Naive thymus-derived CD4-positive, alpha-beta T cell (primary cell): Measurements from ENCODE around the gene SMYD2. TPM values are rescaled to one million over a fixed set of nuclear protein-coding genes. Genes with fewer than 3 reads are reported as not detected.

Source experiments
- ATAC-seq: fragments of 150-1000 bp; cut with Tn5 transposase; 2 replicates; pipeline ENCODE4 v1.10.0; 2021; ENCODE audit warnings: mild to moderate bottlenecking, moderate library complexity
- CTCF ChIA-PET: fragments of 350-600 bp; sonication (Branson Sonifier 250); formaldehyde crosslinking; loops from one replicate; lab custom pipeline; 2021; ENCODE audit warnings: antibody characterized with exemption; lab: Charles Lee
- POLR2A ChIA-PET: fragments of 350-600 bp; sonication (Branson Sonifier 250); formaldehyde crosslinking; loops from one replicate; lab custom pipeline; 2021; ENCODE audit warnings: antibody characterized with exemption, inconsistent platforms; lab: Charles Lee
- DNase-seq, 9 donors: peaks; one replicate each; pipeline versions ENCODE4 v3.0.0 to v3.0.0-alpha.2; 2020 to 2022; ENCODE audit warnings: mixed read lengths in 1 of 9
- H3K27ac ChIP-seq: one replicate; pipeline ENCODE4 v1.7.0; 2013; ENCODE audit warnings: mild to moderate bottlenecking, low read depth, low read length, moderate library complexity
- H3K27me3 ChIP-seq, 2 donors: one replicate each; pipeline ENCODE4 v1.7.0; 2013; ENCODE audit warnings: low read length in 2 of 2, mild to moderate bottlenecking in 2 of 2, moderate library complexity in 2 of 2; ENCODE audit not compliant: control insufficient read depth in 2 of 2, insufficient read depth in 2 of 2
- H3K36me3 ChIP-seq, 3 experiments: 1 replicate in 2 of 3; 2 replicates in 1 of 3; pipeline ENCODE4 v1.7.0; 2013; ENCODE audit warnings: low read length in 3 of 3, mild to moderate bottlenecking in 3 of 3, moderate library complexity in 1 of 3; ENCODE audit not compliant: insufficient read depth in 3 of 3, control insufficient read depth in 2 of 3
- H3K4me1 ChIP-seq, 2 donors: one replicate each; pipeline ENCODE4 v1.7.0; 2013; ENCODE audit warnings: low read length in 2 of 2, mild to moderate bottlenecking in 2 of 2, moderate library complexity in 1 of 2; ENCODE audit not compliant: control insufficient read depth in 2 of 2, insufficient read depth in 2 of 2
- H3K4me3 ChIP-seq: 2 replicates; pipeline ENCODE4 v1.7.0; 2013; ENCODE audit warnings: mild to moderate bottlenecking, low read length
- H3K9me3 ChIP-seq, 3 experiments: 1 replicate in 2 of 3; 2 replicates in 1 of 3; pipeline ENCODE4 v1.7.0; 2013; ENCODE audit warnings: low read length in 3 of 3; ENCODE audit not compliant: control insufficient read depth in 2 of 3
- H3K27ac Mint-ChIP-seq, 9 donors: one replicate each; pipeline ENCODE4 v1.8.0; 2020 to 2022; ENCODE audit warnings: mixed read lengths in 9 of 9, mild to moderate bottlenecking in 8 of 9, moderate library complexity in 5 of 9, inconsistent platforms in 2 of 9
- H3K27me3 Mint-ChIP-seq, 5 donors: one replicate each; pipeline ENCODE4 v1.8.0; 2021 to 2022; ENCODE audit warnings: mixed read lengths in 5 of 5, mild to moderate bottlenecking in 1 of 5
- H3K36me3 Mint-ChIP-seq, 5 donors: one replicate each; pipeline ENCODE4 v1.8.0; 2020 to 2022; ENCODE audit warnings: mixed read lengths in 5 of 5, mild to moderate bottlenecking in 3 of 5, inconsistent platforms in 1 of 5
- H3K4me1 Mint-ChIP-seq, 7 donors: one replicate each; pipeline ENCODE4 v1.8.0; 2020 to 2022; ENCODE audit warnings: mixed read lengths in 7 of 7, mild to moderate bottlenecking in 3 of 7, inconsistent platforms in 1 of 7
- H3K4me3 Mint-ChIP-seq, 10 donors: one replicate each; pipeline ENCODE4 v1.8.0; 2020 to 2022; ENCODE audit warnings: mild to moderate bottlenecking in 10 of 10, mixed read lengths in 10 of 10, moderate library complexity in 6 of 10, inconsistent platforms in 2 of 10
- H3K9me3 Mint-ChIP-seq, 11 donors: one replicate each; pipeline ENCODE4 v1.8.0; 2020 to 2022; ENCODE audit warnings: mixed read lengths in 11 of 11, mild to moderate bottlenecking in 4 of 11, inconsistent platforms in 1 of 11, moderate library complexity in 1 of 11
- intact Hi-C, 2 donors: fragments of 100-400 bp; cut with micrococcal nuclease; formaldehyde crosslinking; loops; one replicate each; pipeline ENCODE4 v1.15.1; 2023
- polyA plus RNA-seq, 2 donors: library from polyadenylated mRNA; unstranded; fragments of 300-500 nt; fragmentation: Illumina TruSeq; gene quantifications; one replicate each; pipeline ENCODE4 v1.2.3, GENCODE V29; 2021
- total RNA-seq, 6 experiments: library from RNA in 5 of 6; stranded (reverse) in 5 of 6; gene quantifications; 1 replicate in 5 of 6; 2 replicates in 1 of 6; pipeline ENCODE4 v1.2.3 and lab custom pipeline; 2021 to 2026

The SMYD2 gene
- total and polyA plus RNA-seq, 7 experiments from 2014 or later = 24.3 to 55.0 (median 34.7) TPM

DNA sequence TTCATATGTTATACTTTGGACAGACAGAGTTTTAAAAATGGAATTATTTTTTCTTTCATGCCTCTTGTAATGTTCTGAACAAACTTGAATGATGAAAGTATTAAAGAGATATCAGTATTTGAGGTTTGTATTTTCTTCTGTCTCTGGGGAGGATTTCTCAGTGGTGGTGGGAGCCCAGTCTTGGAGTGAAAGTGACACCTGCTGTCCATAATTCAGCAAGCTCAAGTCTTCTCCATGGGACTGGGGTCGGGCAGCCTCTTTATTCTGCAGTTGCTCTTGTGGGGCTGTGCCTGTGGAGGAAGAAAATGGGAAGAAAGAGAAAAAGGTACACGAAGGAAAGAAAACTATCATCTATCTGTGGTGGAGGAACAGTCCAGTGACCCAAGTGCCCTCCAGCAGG, 56.1 kb downstream of the SMYD2 start:
- POLR2A ChIA-PET = no interaction called here

DNA sequence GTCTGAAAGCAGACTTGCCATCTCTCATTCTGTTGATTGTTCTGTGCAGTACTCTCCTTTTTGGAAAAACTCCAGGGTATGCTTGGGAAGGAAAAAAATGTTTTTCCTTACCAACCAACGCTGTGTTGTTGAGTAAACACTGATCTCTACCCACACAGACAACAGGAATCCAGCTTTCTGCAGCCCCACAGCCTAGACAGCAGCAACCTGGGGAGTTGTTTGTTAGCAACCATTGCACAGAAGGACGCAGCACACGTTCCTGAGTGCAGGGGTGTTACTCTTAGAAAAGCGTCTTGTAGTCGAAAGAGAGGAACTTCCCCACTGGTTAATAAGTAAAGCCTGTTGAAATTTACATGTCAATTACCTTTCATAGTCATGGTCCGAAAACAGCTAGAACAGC, 56.6 kb downstream of the SMYD2 start:
- no peaks in the 10 kb centered on the region for H3K27me3 ChIP-seq
- no peak overlapping the region for H3K27ac ChIP-seq
- DNase-seq = no peak
- no peaks in the 10 kb centered on the region for H3K9me3 ChIP-seq
- intact Hi-C loops = no loop called here
- ChIA-PET POLR2A (no interaction called here), CTCF (no interaction called here)
- no peaks in the 10 kb centered on the region for H3K4me1 ChIP-seq
- Mint-ChIP-seq H3K4me3 (no peak overlapping the region), H3K27ac (no peak overlapping the region), H3K36me3 (peaks cover 5 to 63% (median 42%) of the 10 kb centered on the region in 5 donors), H3K4me1 (peaks cover 0 to 19% (median 0%) of the 10 kb centered on the region in 7 donors), H3K27me3 (no peaks in the 10 kb centered on the region), H3K9me3 (peaks cover 0 to 5% (median 0%) of the 10 kb centered on the region in 11 donors)
- H3K36me3 ChIP-seq = peaks cover 0 to 38% (median 4%) of the 10 kb centered on the region in 3 experiments
- ATAC-seq = no peak
- H3K4me3 ChIP-seq = no peak overlapping the region

More for the DNA sequence above, 56.1 kb downstream of the SMYD2 start:
- Mint-ChIP-seq H3K9me3 (peaks cover 0 to 2% (median 0%) of the 10 kb centered on the region in 11 donors), H3K27ac (no peak overlapping the region), H3K36me3 (peaks cover 2 to 59% (median 38%) of the 10 kb centered on the region in 5 donors), H3K27me3 (no peaks in the 10 kb centered on the region), H3K4me1 (peaks cover 0 to 19% (median 0%) of the 10 kb centered on the region in 7 donors), H3K4me3 (no peak overlapping the region)
- CTCF ChIA-PET = no interaction called here
- Histone ChIP-seq H3K27me3 (no peaks in the 10 kb centered on the region), H3K27ac (no peak overlapping the region), H3K9me3 (no peaks in the 10 kb centered on the region), H3K4me3 (no peak overlapping the region), H3K4me1 (no peaks in the 10 kb centered on the region), H3K36me3 (peaks cover 0 to 42% (median 4%) of the 10 kb centered on the region in 3 experiments)
- intact Hi-C loops = no loop called here
- ATAC-seq (no peak), DNase-seq (no peak)

DNA sequence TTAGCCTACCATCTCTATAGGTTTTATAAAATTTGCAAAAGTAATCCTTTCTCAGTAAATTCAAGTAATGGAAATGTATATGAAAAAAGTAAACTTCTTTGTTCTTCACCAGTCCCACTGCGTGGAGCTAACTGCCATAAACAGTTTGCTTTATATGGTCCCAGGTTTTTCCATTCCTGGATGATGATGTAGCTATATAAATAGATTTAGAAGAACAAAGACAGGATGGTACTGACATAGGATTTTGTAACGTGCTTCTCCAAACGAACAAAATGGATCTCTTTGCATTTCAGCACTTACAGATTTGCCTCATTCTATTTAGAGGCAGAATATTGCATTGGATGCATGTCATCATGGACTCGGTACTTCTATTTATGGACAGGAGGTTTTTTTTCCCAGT, 57.3 kb downstream of the SMYD2 start:
- no peak overlapping the region for H3K4me3 Mint-ChIP-seq
- H3K27me3 ChIP-seq = no peaks in the 10 kb centered on the region
- CTCF ChIA-PET = interaction anchor here (0.6 kb wide), 1 partner anchor 82 kb away, joined by 3 read pairs; no protein-coding TSS in a partner anchor
- no peaks in the 10 kb centered on the region for H3K4me1 ChIP-seq
- DNase-seq (no peak), ATAC-seq (no peak)
- no peaks in the 10 kb centered on the region for H3K27me3 Mint-ChIP-seq
- intact Hi-C loops = no loop called here
- peaks cover 9 to 70% (median 49%) of the 10 kb centered on the region in 5 donors for H3K36me3 Mint-ChIP-seq
- no peak overlapping the region for H3K4me3 ChIP-seq
- no peak overlapping the region for H3K27ac ChIP-seq
- H3K36me3 ChIP-seq = peaks cover 0 to 36% (median 4%) of the 10 kb centered on the region in 3 experiments
- POLR2A ChIA-PET = no interaction called here
- H3K9me3 ChIP-seq = no peaks in the 10 kb centered on the region
- no peak overlapping the region for H3K27ac Mint-ChIP-seq
- H3K4me1 Mint-ChIP-seq = peaks cover 0 to 13% (median 0%) of the 10 kb centered on the region in 7 donors
- H3K9me3 Mint-ChIP-seq = peaks cover 0 to 5% (median 0%) of the 10 kb centered on the region in 11 donors

DNA sequence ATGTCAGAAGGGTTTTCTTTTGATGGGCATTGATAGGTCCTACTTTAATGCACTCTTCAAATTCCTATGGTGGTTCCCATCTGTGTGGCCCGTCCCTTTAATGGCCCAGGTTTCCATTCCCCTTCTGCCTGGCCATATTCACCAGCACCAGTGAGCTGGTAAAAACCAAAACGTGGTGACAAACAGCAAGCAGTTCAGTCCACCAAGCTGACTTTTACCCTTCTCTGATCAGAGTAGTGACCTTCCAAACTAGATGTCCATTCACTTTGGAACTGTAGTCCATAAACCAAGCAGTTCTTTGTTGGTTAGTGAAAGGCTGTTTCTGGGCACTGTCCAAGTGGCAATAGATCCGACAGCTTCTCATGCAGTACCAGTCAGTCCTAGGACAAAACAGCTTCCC, 60.5 kb downstream of the SMYD2 start:
- Mint-ChIP-seq H3K9me3 (peaks cover 4 to 21% (median 11%) of the 10 kb centered on the region in 11 donors), H3K4me3 (no peak overlapping the region), H3K4me1 (peaks cover 0 to 4% (median 0%) of the 10 kb centered on the region in 7 donors), H3K36me3 (peaks cover 27 to 72% (median 63%) of the 10 kb centered on the region in 5 donors), H3K27me3 (no peaks in the 10 kb centered on the region), H3K27ac (no peak overlapping the region)
- Histone ChIP-seq H3K27me3 (no peaks in the 10 kb centered on the region), H3K4me1 (no peaks in the 10 kb centered on the region), H3K9me3 (peaks cover 0 to 9% (median 0%) of the 10 kb centered on the region in 3 experiments), H3K27ac (no peak overlapping the region), H3K4me3 (no peak overlapping the region), H3K36me3 (peaks cover 0 to 18% (median 0%) of the 10 kb centered on the region in 3 experiments)
- ATAC-seq = no peak
- DNase-seq = no peak
- intact Hi-C loops = no loop called here
- CTCF ChIA-PET = no interaction called here
- POLR2A ChIA-PET = no interaction called here

DNA sequence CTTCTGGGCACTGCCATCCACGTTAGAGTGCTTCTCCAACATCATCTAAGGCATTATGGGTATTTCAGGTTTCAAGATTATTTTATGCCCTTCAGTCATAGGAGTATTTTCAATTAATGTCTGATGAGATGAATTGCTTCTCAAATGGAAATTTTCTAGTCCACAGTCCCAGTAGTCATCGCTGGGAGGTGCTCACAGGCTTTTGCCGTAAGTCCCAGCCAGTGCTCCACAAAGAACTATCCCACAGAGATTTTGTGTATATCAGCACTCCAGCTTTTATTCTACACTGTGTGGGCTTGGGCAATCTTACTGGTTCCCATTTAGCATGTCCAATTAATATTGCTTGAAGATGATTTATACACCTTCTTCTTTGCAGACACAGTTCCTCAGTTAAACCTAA, 61.0 kb downstream of the SMYD2 start:
- CTCF ChIA-PET = no interaction called here
- Histone ChIP-seq H3K4me1 (no peaks in the 10 kb centered on the region), H3K27me3 (no peaks in the 10 kb centered on the region), H3K4me3 (no peak overlapping the region), H3K36me3 (peaks cover 0 to 13% (median 0%) of the 10 kb centered on the region in 3 experiments), H3K27ac (no peak overlapping the region), H3K9me3 (peaks cover 0 to 9% (median 0%) of the 10 kb centered on the region in 3 experiments)
- no peak overlapping the region for H3K27ac Mint-ChIP-seq
- POLR2A ChIA-PET = no interaction called here
- no peaks in the 10 kb centered on the region for H3K27me3 Mint-ChIP-seq
- intact Hi-C loops = no loop called here
- H3K4me3 Mint-ChIP-seq = no peak overlapping the region
- DNase-seq (no peak), ATAC-seq (no peak)
- peaks cover 4 to 21% (median 11%) of the 10 kb centered on the region in 11 donors for H3K9me3 Mint-ChIP-seq
- H3K4me1 Mint-ChIP-seq = no peaks in the 10 kb centered on the region
- peaks cover 26 to 68% (median 59%) of the 10 kb centered on the region in 5 donors for H3K36me3 Mint-ChIP-seq

DNA sequence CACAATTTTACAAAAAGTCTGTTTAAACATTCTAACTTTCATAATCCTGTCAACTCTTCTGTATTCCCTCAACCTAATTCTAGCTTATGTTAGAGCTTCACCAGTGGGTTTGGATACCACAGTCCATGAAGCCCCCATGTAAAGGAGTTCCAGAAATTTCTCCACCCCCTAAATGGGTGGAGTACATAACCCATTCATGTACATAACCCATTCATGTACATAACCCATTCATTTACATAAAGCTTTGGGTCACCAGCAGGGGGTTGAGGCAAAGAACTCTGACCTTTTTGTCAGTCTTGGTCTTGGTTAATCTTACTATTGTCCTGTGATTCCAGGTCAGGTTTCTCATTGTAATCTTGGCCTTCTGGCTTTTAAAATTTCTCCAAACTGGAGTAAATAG, 61.6 kb downstream of the SMYD2 start:
- H3K36me3 ChIP-seq = peaks cover 0 to 7% (median 0%) of the 10 kb centered on the region in 3 experiments
- peaks cover 0 to 9% (median 0%) of the 10 kb centered on the region in 3 experiments for H3K9me3 ChIP-seq
- no peaks in the 10 kb centered on the region for H3K4me1 Mint-ChIP-seq
- H3K36me3 Mint-ChIP-seq = peaks cover 22 to 65% (median 53%) of the 10 kb centered on the region in 5 donors
- intact Hi-C loops = no loop called here
- H3K27me3 Mint-ChIP-seq = no peaks in the 10 kb centered on the region
- H3K27ac Mint-ChIP-seq = no peak overlapping the region
- no peaks in the 10 kb centered on the region for H3K27me3 ChIP-seq
- H3K4me3 Mint-ChIP-seq = no peak overlapping the region
- no peak overlapping the region for H3K27ac ChIP-seq
- H3K4me3 ChIP-seq = no peak overlapping the region
- ChIA-PET CTCF (no interaction called here), POLR2A (no interaction called here)
- no peaks in the 10 kb centered on the region for H3K4me1 ChIP-seq
- DNase-seq (no peak), ATAC-seq (no peak)
- peaks cover 4 to 21% (median 11%) of the 10 kb centered on the region in 11 donors for H3K9me3 Mint-ChIP-seq

DNA sequence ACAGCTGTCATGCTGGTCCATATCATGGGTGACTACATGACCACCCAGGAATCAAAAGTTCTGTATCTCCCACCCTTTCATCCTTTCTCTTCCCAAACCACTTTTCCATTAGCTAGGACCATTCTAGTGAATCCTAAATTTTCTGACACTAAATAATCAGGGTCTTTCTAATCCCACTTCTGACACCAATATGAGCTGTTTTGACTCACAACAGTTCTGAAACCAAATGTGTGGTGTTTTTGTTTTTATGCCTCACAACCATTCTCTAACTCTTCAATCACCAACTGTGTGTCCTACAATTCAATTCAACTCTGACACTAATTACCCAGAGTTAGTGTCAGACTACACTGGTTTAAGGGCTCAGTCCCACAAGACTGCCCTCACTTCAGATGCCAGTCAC, 63.9 kb downstream of the SMYD2 start:
- ATAC-seq = no peak
- no peak for DNase-seq
- POLR2A ChIA-PET = no interaction called here
- CTCF ChIA-PET = interaction anchor here (0.6 to 1.1 kb wide), 3 partner anchors 12 to 1098 kb away, joined by 3 to 4 read pairs (median 3); no protein-coding TSS in a partner anchor
- H3K27me3 Mint-ChIP-seq = no peaks in the 10 kb centered on the region
- no peak overlapping the region for H3K4me3 Mint-ChIP-seq
- H3K4me3 ChIP-seq = no peak overlapping the region
- peaks cover 0 to 9% (median 0%) of the 10 kb centered on the region in 3 experiments for H3K9me3 ChIP-seq
- H3K4me1 ChIP-seq = no peaks in the 10 kb centered on the region
- peaks cover 17 to 57% (median 45%) of the 10 kb centered on the region in 5 donors for H3K36me3 Mint-ChIP-seq
- intact Hi-C loops = no loop called here
- peak overlapping the region in 1 of 9 donors; percentile 4 for H3K27ac Mint-ChIP-seq
- H3K27ac ChIP-seq = no peak overlapping the region
- peaks cover 0 to 6% (median 0%) of the 10 kb centered on the region in 3 experiments for H3K36me3 ChIP-seq
- H3K4me1 Mint-ChIP-seq = no peaks in the 10 kb centered on the region
- H3K27me3 ChIP-seq = no peaks in the 10 kb centered on the region
- peaks cover 4 to 21% (median 11%) of the 10 kb centered on the region in 11 donors for H3K9me3 Mint-ChIP-seq
